HepG2 (cell line): Measurements from ENCODE around the gene SPESP1. TPM values are rescaled to one million over a fixed set of nuclear protein-coding genes. Genes with fewer than 3 reads are reported as not detected.
A peak's percentile ranks its signal among the peaks of the same experiment; 100 is the strongest.

ENCODE experiments used
- ATAC-seq: fragments of 200-7000 bp; cut with Tn5 transposase; 3 replicates; pipeline ENCODE4 v1.9.1; 2020; ENCODE audit warnings: mild to moderate bottlenecking, moderate library complexity
- BruUV-seq: library from RNA; stranded (reverse); fragments of 400-500 nt; replicated peaks from 2 replicates; lab custom pipeline; 2021; lab: Mats Ljungman, UMichigan
- CTCF ChIA-PET: fragments of 300-600 bp; formaldehyde crosslinking; extraction: SDS; loops from one replicate; lab custom pipeline; 2021; ENCODE audit warnings: low total read pairs, inconsistent platforms, low intra/inter-chr PET ratio; lab: Yijun Ruan, JAX
- POLR2A ChIA-PET: fragments of 350-600 bp; sonication (Branson Sonifier 250); formaldehyde crosslinking; loops from one replicate; lab custom pipeline; 2020; ENCODE audit warnings: antibody characterized with exemption, inconsistent platforms; lab: Yijun Ruan, JAX
- DNase-seq: peaks from one replicate; pipeline ENCODE4 v3.0.0-alpha.2; 2015; ENCODE audit warnings: low spot score
- FAIRE-seq: peaks from 3 replicates; lab custom pipeline; 2011; peaks lifted over from hg19 to GRCh38; lab: Jason Lieb, UNC
- H2AFZ ChIP-seq: one replicate; pipeline ENCODE4 v1.6.1; 2011; ENCODE audit warnings: low read length, inconsistent platforms
- H3K27ac ChIP-seq: fragments of 300-600 bp; 3 replicates; pipeline ENCODE4 v1.8.0; 2011; ENCODE audit warnings: mixed run types, mild to moderate bottlenecking, mixed read lengths, low read length, inconsistent platforms; ENCODE audit not compliant: insufficient read depth; ENCODE audit errors: extremely low read length
- H3K27me3 ChIP-seq, 2 experiments: fragments of 200-600 bp in 1 of 2; 2 replicates in 1 of 2; 3 replicates in 1 of 2; pipeline versions ENCODE4 v1.6.0 to v1.8.0; 2011; ENCODE audit warnings: low read length in 2 of 2, mild to moderate bottlenecking in 2 of 2, moderate library complexity in 2 of 2, inconsistent platforms in 1 of 2; ENCODE audit not compliant: insufficient read depth in 2 of 2, control insufficient read depth in 1 of 2
- H3K36me3 ChIP-seq, 2 experiments: fragments of 200-600 bp in 1 of 2; replicated peaks in 1 of 2; 2 replicates in 1 of 2; 3 replicates in 1 of 2; pipeline versions ENCODE4 v1.5.1 to v1.8.0; 2011; ENCODE audit warnings: low read length in 2 of 2, inconsistent platforms in 1 of 2; ENCODE audit not compliant: insufficient read depth in 2 of 2, control insufficient read depth in 1 of 2
- H3K4me1 ChIP-seq: 2 replicates; pipeline ENCODE4 v1.5.1; 2012; ENCODE audit warnings: low read length, inconsistent platforms; ENCODE audit not compliant: insufficient read depth
- H3K4me2 ChIP-seq: 2 replicates; pipeline ENCODE4 v1.6.0; 2011; ENCODE audit warnings: low read depth, low read length, inconsistent platforms
- H3K4me3 ChIP-seq, 3 experiments: fragments of 200-600 bp in 1 of 3; sonication (generic), shearing (Covaris generic) in 1 of 3; replicated peaks in 1 of 3; 2 replicates each; pipeline ENCODE4 v1.5.1; 2011 to 2016; ENCODE audit warnings: low read length in 3 of 3, inconsistent platforms in 2 of 3, low read depth in 2 of 3, mild to moderate bottlenecking in 2 of 3, control low read depth in 1 of 3, mixed read lengths in 1 of 3; ENCODE audit not compliant: insufficient read depth in 1 of 3
- H3K79me2 ChIP-seq: one replicate; pipeline ENCODE4 v1.6.1; 2011; ENCODE audit warnings: low read length, inconsistent platforms; ENCODE audit not compliant: insufficient read depth
- H3K9ac ChIP-seq: 2 replicates; pipeline ENCODE4 v1.6.0; 2011; ENCODE audit warnings: mild to moderate bottlenecking, low read depth, low read length, inconsistent platforms; ENCODE audit not compliant: insufficient read depth
- H3K9me3 ChIP-seq: 2 replicates; pipeline ENCODE4 v1.5.1; 2012; ENCODE audit warnings: mild to moderate bottlenecking, low read length
- H4K20me1 ChIP-seq: 2 replicates; pipeline ENCODE4 v1.6.0; 2011; ENCODE audit warnings: inconsistent platforms, mild to moderate bottlenecking, low read length, moderate library complexity; ENCODE audit not compliant: insufficient read depth
- CEBPB ChIP-seq: IDR thresholded peaks from 2 replicates; pipeline ENCODE4 v1.6.1; 2011; ENCODE audit warnings: low read depth, low read length, improper control_type of control experiment, borderline replicate concordance
- NBN ChIP-seq: fragments of 450-650 bp; conservative IDR thresholded peaks from 2 replicates; pipeline ENCODE4 v1.6.1; 2017
- SUZ12 ChIP-seq: fragments of 150-350 bp; IDR thresholded peaks from 2 replicates; pipeline ENCODE4 v1.6.1; 2014; ENCODE audit warnings: low read depth, low read length
- WGBS: methylation state at CpG from one replicate; pipeline ENCODE4 v1.1.6; 2017; ENCODE audit warnings: low lambda C conversion rate; 5-methylcytosine and 5-hydroxymethylcytosine counted together
- in situ Hi-C: cut with HindIII; loops from 2 replicates; pipeline ENCODE4 v1.10.0; 2017; ENCODE audit warnings: low pct_unique_long_range_greater_than_20kb; ENCODE audit not compliant: extremely low pct_ligation_motif_present
- intact Hi-C: fragments of 100-400 bp; cut with micrococcal nuclease; formaldehyde crosslinking; loops from one replicate; pipeline ENCODE4 v1.10.0; 2022; ENCODE audit not compliant: unreplicated experiment
- polyA plus RNA-seq, 8 experiments: library from polyadenylated mRNA; depleted of rRNA in 3 of 8; stranded (reverse) in 7 of 8; unstranded in 1 of 8; fragments of >200 nt; fragmentation: Illumina TruSeq in 4 of 8; extraction: Trizol in 4 of 8; gene quantifications; 2 replicates each; pipeline versions ENCODE4 v1.2.1 to v1.2.3, GENCODE V29; 2011 to 2016; ENCODE audit warnings: low read depth in 4 of 8, missing spikeins in 1 of 8, mixed read lengths in 1 of 8; ENCODE audit not compliant: insufficient read depth in 1 of 8
- total RNA-seq, 5 experiments: library from RNA; depleted of rRNA; stranded (reverse); fragments of >200 nt; fragmentation: Illumina TruSeq; extraction: Trizol; gene quantifications; 2 replicates each; pipeline ENCODE4 v1.2.3, GENCODE V29; 2016; ENCODE audit warnings: low read depth in 1 of 5
- TF ChIP-seq, protein P1 (sequence below): sonication (generic); formaldehyde crosslinking; IDR thresholded peaks from 2 replicates; pipeline ENCODE4 v1.5.1; 2020; ENCODE audit warnings: missing genetic modification reagents, mild to moderate bottlenecking, borderline replicate concordance
- TF ChIP-seq, protein P2 (sequence below), 2 experiments: fragments of 450-650 bp in 1 of 2; sonication (generic) in 1 of 2; formaldehyde crosslinking in 1 of 2; IDR thresholded peaks; 2 replicates each; pipeline versions ENCODE4 v1.6.1 to v1.8.0; 2016 to 2022; ENCODE audit warnings: antibody characterized with exemption in 1 of 2, mild to moderate bottlenecking in 1 of 2, missing genetic modification reagents in 1 of 2
- TF ChIP-seq, protein P3 (sequence below): sonication (generic); formaldehyde crosslinking; IDR thresholded peaks from 2 replicates; pipeline ENCODE4 v1.5.1; 2020; ENCODE audit warnings: missing genetic modification reagents, mild to moderate bottlenecking, borderline replicate concordance

Gene SPESP1
- total and polyA plus RNA-seq, 2 of the 13 experiments (the other 11 are each of a cell fraction or from before 2014, with no cell fraction given): not detected

DNA sequence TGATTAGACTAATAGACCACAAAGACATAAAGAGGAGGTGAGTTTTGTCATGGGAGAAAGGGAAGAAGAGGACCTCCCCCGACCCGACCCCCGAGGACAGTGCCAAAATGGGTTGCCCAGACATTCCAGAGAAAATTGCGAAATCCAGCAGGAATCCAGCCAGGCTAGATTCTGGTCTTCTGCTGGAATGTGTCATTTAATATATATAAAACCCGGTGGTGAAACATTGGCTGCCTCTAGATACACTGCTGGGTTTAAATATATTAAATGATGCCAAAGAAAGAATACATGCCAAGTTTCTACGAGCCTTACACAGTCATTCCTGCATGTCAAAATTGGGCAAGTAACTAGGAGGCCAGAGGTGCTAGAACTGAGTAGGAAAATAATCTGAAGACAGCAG, 45.3 kb upstream of the SPESP1 start:
- no peak for ATAC-seq
- ChIA-PET CTCF (no interaction called here), POLR2A (no interaction called here)
- no peaks in the 10 kb centered on the region for H4K20me1 ChIP-seq
- 2% methylated on average over 6 of the region's 6 CpGs for WGBS
- no peak overlapping the region for H3K9ac ChIP-seq
- no peak overlapping the region for H3K4me2 ChIP-seq
- in situ Hi-C loops (no loop called here), intact Hi-C loops (no loop called here)
- no peak overlapping the region for H3K27ac ChIP-seq
- no peak overlapping the region for H2AFZ ChIP-seq
- BruUV-seq: no TSS peak
- no peak for FAIRE-seq
- no peaks in the 10 kb centered on the region for H3K36me3 ChIP-seq
- TF ChIP-seq, protein P1, sequence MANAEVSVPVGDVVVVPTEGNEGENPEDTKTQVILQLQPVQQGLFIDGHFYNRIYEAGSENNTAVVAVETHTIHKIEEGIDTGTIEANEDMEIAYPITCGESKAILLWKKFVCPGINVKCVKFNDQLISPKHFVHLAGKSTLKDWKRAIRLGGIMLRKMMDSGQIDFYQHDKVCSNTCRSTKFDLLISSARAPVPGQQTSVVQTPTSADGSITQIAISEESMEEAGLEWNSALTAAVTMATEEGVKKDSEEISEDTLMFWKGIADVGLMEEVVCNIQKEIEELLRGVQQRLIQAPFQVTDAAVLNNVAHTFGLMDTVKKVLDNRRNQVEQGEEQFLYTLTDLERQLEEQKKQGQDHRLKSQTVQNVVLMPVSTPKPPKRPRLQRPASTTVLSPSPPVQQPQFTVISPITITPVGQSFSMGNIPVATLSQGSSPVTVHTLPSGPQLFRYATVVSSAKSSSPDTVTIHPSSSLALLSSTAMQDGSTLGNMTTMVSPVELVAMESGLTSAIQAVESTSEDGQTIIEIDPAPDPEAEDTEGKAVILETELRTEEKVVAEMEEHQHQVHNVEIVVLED (CRISPR knock-in tag): no peak
- no peak for TF ChIP-seq SUZ12
- TF ChIP-seq, protein P2, sequence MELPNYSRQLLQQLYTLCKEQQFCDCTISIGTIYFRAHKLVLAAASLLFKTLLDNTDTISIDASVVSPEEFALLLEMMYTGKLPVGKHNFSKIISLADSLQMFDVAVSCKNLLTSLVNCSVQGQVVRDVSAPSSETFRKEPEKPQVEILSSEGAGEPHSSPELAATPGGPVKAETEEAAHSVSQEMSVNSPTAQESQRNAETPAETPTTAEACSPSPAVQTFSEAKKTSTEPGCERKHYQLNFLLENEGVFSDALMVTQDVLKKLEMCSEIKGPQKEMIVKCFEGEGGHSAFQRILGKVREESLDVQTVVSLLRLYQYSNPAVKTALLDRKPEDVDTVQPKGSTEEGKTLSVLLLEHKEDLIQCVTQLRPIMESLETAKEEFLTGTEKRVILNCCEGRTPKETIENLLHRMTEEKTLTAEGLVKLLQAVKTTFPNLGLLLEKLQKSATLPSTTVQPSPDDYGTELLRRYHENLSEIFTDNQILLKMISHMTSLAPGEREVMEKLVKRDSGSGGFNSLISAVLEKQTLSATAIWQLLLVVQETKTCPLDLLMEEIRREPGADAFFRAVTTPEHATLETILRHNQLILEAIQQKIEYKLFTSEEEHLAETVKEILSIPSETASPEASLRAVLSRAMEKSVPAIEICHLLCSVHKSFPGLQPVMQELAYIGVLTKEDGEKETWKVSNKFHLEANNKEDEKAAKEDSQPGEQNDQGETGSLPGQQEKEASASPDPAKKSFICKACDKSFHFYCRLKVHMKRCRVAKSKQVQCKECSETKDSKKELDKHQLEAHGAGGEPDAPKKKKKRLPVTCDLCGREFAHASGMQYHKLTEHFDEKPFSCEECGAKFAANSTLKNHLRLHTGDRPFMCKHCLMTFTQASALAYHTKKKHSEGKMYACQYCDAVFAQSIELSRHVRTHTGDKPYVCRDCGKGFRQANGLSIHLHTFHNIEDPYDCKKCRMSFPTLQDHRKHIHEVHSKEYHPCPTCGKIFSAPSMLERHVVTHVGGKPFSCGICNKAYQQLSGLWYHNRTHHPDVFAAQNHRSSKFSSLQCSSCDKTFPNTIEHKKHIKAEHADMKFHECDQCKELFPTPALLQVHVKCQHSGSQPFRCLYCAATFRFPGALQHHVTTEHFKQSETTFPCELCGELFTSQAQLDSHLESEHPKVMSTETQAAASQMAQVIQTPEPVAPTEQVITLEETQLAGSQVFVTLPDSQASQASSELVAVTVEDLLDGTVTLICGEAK (IDR thresholded peaks at IDR 0.05): no peak
- TF ChIP-seq, protein P2 (CRISPR knock-in tag; IDR thresholded peaks at IDR 0.05): no peak
- TF ChIP-seq, protein P3, sequence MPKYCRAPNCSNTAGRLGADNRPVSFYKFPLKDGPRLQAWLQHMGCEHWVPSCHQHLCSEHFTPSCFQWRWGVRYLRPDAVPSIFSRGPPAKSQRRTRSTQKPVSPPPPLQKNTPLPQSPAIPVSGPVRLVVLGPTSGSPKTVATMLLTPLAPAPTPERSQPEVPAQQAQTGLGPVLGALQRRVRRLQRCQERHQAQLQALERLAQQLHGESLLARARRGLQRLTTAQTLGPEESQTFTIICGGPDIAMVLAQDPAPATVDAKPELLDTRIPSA (CRISPR knock-in tag): no peak
- no peak for TF ChIP-seq NBN
- TF ChIP-seq CEBPB: peak; percentile 67
- no peaks in the 10 kb centered on the region for H3K79me2 ChIP-seq
- H3K27me3 ChIP-seq: peaks cover 2 to 34% of the 10 kb centered on the region in 2 experiments
- no peak overlapping the region for H3K4me3 ChIP-seq
- H3K4me1 ChIP-seq: no peaks in the 10 kb centered on the region
- DNase-seq: no peak
- no peaks in the 10 kb centered on the region for H3K9me3 ChIP-seq
